SU-DHL-6 (cell line): ENCODE measurements around the gene CDKL1.

ENCODE experiments used
- H2AFZ ChIP-seq: fragments of 200-600 bp; sonication (generic); 2 replicates; pipeline ENCODE4 v1.6.1; 2014; ENCODE audit warnings: low read depth, mild to moderate bottlenecking, moderate library complexity, mixed read lengths, antibody characterized with exemption, low read length; ENCODE audit not compliant: severe bottlenecking
- H3F3A ChIP-seq: fragments of 200-600 bp; shearing (Covaris generic); 2 replicates; pipeline ENCODE4 v1.6.0; 2016; ENCODE audit warnings: antibody characterized with exemption, mild to moderate bottlenecking; ENCODE audit not compliant: insufficient read depth
- H3K27ac ChIP-seq: fragments of 200-600 bp; sonication (generic); 2 replicates; pipeline ENCODE4 v1.5.1; 2016; ENCODE audit warnings: low read depth, mild to moderate bottlenecking, low read length, moderate library complexity, mixed read lengths
- H3K27me3 ChIP-seq: fragments of 200-600 bp; sonication (generic), shearing (Covaris generic); 2 replicates; pipeline ENCODE4 v1.6.0; 2014; ENCODE audit warnings: mild to moderate bottlenecking, low read length
- H3K36me3 ChIP-seq: fragments of 200-600 bp; sonication (generic); 2 replicates; pipeline ENCODE4 v1.6.1; 2014; ENCODE audit warnings: mild to moderate bottlenecking, low read length, mixed read lengths
- H3K4me2 ChIP-seq: fragments of 300-600, 200-600 bp; shearing (Covaris generic), sonication (generic); 2 replicates; pipeline ENCODE4 v1.6.0; 2014; ENCODE audit warnings: low read length, low read depth, mild to moderate bottlenecking; ENCODE audit not compliant: poor library complexity, severe bottlenecking
- H3K4me3 ChIP-seq: fragments of 200-600 bp; sonication (generic); 2 replicates; pipeline ENCODE4 v1.5.1; 2014; ENCODE audit warnings: antibody characterized with exemption, low read length, mild to moderate bottlenecking, mixed read lengths; ENCODE audit not compliant: insufficient read depth, poor library complexity, severe bottlenecking
- H3K79me2 ChIP-seq: fragments of 200-600 bp; sonication (generic); 2 replicates; pipeline ENCODE4 v1.6.1; 2014; ENCODE audit warnings: mild to moderate bottlenecking, low read length, moderate library complexity; ENCODE audit not compliant: insufficient read depth
- H3K9ac ChIP-seq: fragments of 200-600 bp; sonication (generic); 2 replicates; pipeline ENCODE4 v1.7.0; 2014; ENCODE audit warnings: mild to moderate bottlenecking, low read length
- H3K9me2 ChIP-seq: fragments of 200-600 bp; sonication (generic); replicated peaks from 2 replicates; pipeline ENCODE4 v1.6.1; 2014; ENCODE audit warnings: low read length; ENCODE audit not compliant: insufficient read depth
- H3K9me3 ChIP-seq: fragments of 200-600 bp; sonication (generic); 2 replicates; pipeline ENCODE4 v1.6.1; 2014; ENCODE audit warnings: low read length, mixed read lengths; ENCODE audit not compliant: insufficient read depth
- H4K20me1 ChIP-seq: fragments of 200-600 bp; sonication (generic); 2 replicates; pipeline ENCODE4 v1.6.1; 2014; ENCODE audit warnings: low read depth, mild to moderate bottlenecking, antibody characterized with exemption, low read length, moderate library complexity, mixed read lengths
- CTCF ChIP-seq: fragments of 200-600 bp; sonication (generic); IDR thresholded peaks from one replicate; pipeline ENCODE4 v1.5.1; 2017; ENCODE audit warnings: antibody characterized with exemption, mild to moderate bottlenecking, low read length, moderate library complexity; ENCODE audit not compliant: insufficient read depth, poor library complexity, severe bottlenecking
- EZH2phosphoT487 ChIP-seq: fragments of 200-600 bp; sonication (generic), shearing (Covaris generic); conservative IDR thresholded peaks from 2 replicates; pipeline ENCODE4 v1.6.1; 2018; ENCODE audit warnings: mild to moderate bottlenecking, antibody characterized with exemption, low read length, moderate library complexity, mixed read lengths

Gene CDKL1

GRCh38 chr14:50360093-50360492, 36.6 kb downstream of the CDKL1 start:
- Histone ChIP-seq H3K9me2 (no peaks in the 10 kb centered on the region), H4K20me1 (no peaks in the 10 kb centered on the region), H3K9ac (no peak overlapping the region), H3K9me3 (no peaks in the 10 kb centered on the region), H3K36me3 (no peaks in the 10 kb centered on the region), H2AFZ (no peak overlapping the region), H3K27me3 (no peaks in the 10 kb centered on the region), H3K79me2 (no peaks in the 10 kb centered on the region), H3K4me3 (no peak overlapping the region), H3F3A (no peaks in the 10 kb centered on the region), H3K27ac (no peak overlapping the region), H3K4me2 (no peak overlapping the region)
- TF ChIP-seq CTCF (no peak), EZH2phosphoT487 (no peak)

DNA sequence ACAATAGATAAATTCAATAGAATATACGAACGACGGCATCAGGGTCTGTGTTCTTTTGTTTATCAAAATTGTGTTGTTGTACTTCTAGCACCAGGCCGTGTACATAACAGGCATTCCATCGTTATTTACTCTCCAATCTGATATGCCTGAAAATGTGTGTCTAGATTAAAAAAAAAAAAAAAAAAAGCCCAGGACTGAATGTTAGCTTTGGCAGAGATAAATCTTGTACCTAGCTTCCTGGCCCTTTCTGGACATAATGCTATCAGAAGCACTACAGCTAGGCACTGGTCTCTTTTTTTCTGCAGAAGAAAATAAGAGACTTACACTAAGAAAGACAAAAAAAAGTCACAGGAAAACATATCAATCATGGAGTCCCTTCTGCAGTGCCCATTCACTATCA, 37.0 kb downstream of the CDKL1 start:
- no peak overlapping the region for H2AFZ ChIP-seq
- no peak overlapping the region for H3K9ac ChIP-seq
- H3F3A ChIP-seq = no peaks in the 10 kb centered on the region
- no peak overlapping the region for H3K4me2 ChIP-seq
- no peak overlapping the region for H3K4me3 ChIP-seq
- H3K36me3 ChIP-seq = no peaks in the 10 kb centered on the region
- no peaks in the 10 kb centered on the region for H3K27me3 ChIP-seq
- H3K27ac ChIP-seq = no peak overlapping the region
- H4K20me1 ChIP-seq = no peaks in the 10 kb centered on the region
- no peaks in the 10 kb centered on the region for H3K9me3 ChIP-seq
- TF ChIP-seq EZH2phosphoT487 (no peak), CTCF (no peak)
- no peaks in the 10 kb centered on the region for H3K79me2 ChIP-seq
- no peaks in the 10 kb centered on the region for H3K9me2 ChIP-seq

DNA sequence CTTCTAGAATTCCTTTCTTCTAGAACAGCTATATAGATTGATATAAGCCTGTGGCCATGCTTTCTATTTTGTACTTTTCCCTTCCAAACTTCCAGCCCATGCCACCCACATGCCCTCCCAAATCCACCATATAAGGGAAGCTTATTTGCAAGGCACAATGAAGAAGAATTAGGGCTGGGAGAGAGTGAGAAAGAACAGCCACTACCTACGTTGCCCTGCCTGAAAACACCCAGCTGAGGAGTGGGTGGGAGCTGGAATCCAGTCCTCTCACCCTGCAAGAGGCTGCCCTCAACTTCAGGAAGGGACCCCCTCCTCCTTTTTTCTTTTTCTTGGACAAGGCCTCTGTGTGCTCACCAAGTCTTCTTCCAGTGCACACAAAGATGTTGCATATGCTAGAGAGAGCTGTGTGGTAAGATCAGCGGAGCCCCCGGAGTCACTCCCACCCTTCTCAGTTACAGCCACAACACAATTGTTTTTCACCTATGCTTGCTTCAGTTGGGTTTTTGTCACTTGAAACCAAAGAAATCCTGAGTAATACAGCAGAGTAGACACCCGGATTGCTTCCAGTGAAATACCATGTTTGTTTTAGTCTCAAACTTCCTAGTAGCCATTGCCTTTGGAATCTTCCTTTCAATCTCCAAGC, 38.8 kb downstream of the CDKL1 start:
- Histone ChIP-seq H2AFZ (no peak overlapping the region), H3K4me2 (no peak overlapping the region), H3K27me3 (no peaks in the 10 kb centered on the region), H3K4me3 (no peak overlapping the region), H4K20me1 (no peaks in the 10 kb centered on the region), H3F3A (no peaks in the 10 kb centered on the region), H3K36me3 (no peaks in the 10 kb centered on the region), H3K9ac (no peak overlapping the region), H3K27ac (no peak overlapping the region), H3K79me2 (no peaks in the 10 kb centered on the region), H3K9me3 (no peaks in the 10 kb centered on the region), H3K9me2 (no peaks in the 10 kb centered on the region)
- TF ChIP-seq EZH2phosphoT487 (no peak), CTCF (no peak)
